Measurements from ENCODE around the gene KRT73. TPM values are rescaled to one million over a fixed set of nuclear protein-coding genes. Genes with fewer than 3 reads are reported as not detected.

KRT73 gene
- total and polyA plus RNA-seq, 9 of the 15 experiments (the other 6 are each of a cell fraction or from before 2014, with no cell fraction given): 0.09 to 0.18 (median 0.13) TPM; not detected in 5

GRCh38 chr12:52590021-52590420 lies 28.3 kb downstream of the KRT73 start:
- Histone ChIP-seq H3K79me2 (ENCODE audit: control insufficient read depth, insufficient read depth, low read length) (no peaks in the 10 kb centered on the region), H3K9me3 (replicated peaks; ENCODE audit: control insufficient read depth, insufficient read depth, low read depth, low read length) (no peaks in the 10 kb centered on the region), H4K20me1 (replicated peaks; ENCODE audit: control insufficient read depth, insufficient read depth, low read length) (no peaks in the 10 kb centered on the region), H3K4me2 (ENCODE audit: insufficient read depth, low read length) (no peak overlapping the region), H2AFZ (ENCODE audit: low read depth, low read length) (no peak overlapping the region), H3K4me1 (replicated peaks in 1 of 2; ENCODE audit: control insufficient read depth in 2 of 2, insufficient read depth in 2 of 2, low read length in 2 of 2) (peaks cover 0 to 6% of the 10 kb centered on the region in 2 experiments; a peak in 1 of 5 replicates), H3K4me3 (no peak overlapping the region), H3K9me1 (ENCODE audit: control insufficient read depth, insufficient read depth, low read length) (no peaks in the 10 kb centered on the region), H3K27ac (ENCODE audit: extremely low read depth, low read depth, low read length) (no peak overlapping the region), H3K36me3 (ENCODE audit: control insufficient read depth, insufficient read depth, low read length) (no peaks in the 10 kb centered on the region), H3K27me3 (ENCODE audit: control insufficient read depth in 2 of 2, insufficient read depth in 2 of 2, low read length in 2 of 2) (peaks cover 9 to 29% of the 10 kb centered on the region in 2 experiments; a peak in 4 of 5 replicates), H3K9ac (ENCODE audit: insufficient read depth in 1 of 2, low read depth in 2 of 2, low read length in 2 of 2) (no peak overlapping the region)
- FAIRE-seq (no peak), DNase-seq (ENCODE audit: extremely low read depth in 1 of 4, low spot score in 3 of 4) (no peak), ATAC-seq (no peak)
- TF ChIP-seq DEAF1 (CRISPR knock-in tag; IDR thresholded peaks at IDR 0.05) (no peak), CEBPZ (IDR thresholded peaks at IDR 0.05; ENCODE audit: borderline replicate concordance, low read depth, low read length) (no peak), HES1 (IDR thresholded peaks at IDR 0.05; ENCODE audit: low read depth) (no peak), HDAC2 (IDR thresholded peaks at IDR 0.05) (no peak)
- no TSS peak for BruUV-seq (replicated peaks)
- POLR2A ChIA-PET: interaction anchor here (0.7 kb wide), 1 partner anchor 1672 kb away, joined by 4 read pairs; no protein-coding TSS in a partner anchor
- in situ Hi-C loops (cut with MboI) (no loop called here), intact Hi-C loops (cut with micrococcal nuclease) (no loop called here)
- CTCF ChIA-PET (ENCODE audit: low intra/inter-chr PET ratio): no interaction called here
- 19% methylated on average over 6 of the region's 6 CpGs for WGBS (ENCODE audit: insufficient coverage, low coverage, missing lambda C conversion rate)
